OCI-LY7 (cell line): ENCODE results near the gene KRT12.

Source experiments
- EZH2phosphoT487 ChIP-seq: fragments of 200-600 bp; sonication (generic); IDR thresholded peaks from 2 replicates; pipeline ENCODE4 v1.6.1; 2018; ENCODE audit warnings: low read depth, borderline replicate concordance, mild to moderate bottlenecking, mixed run types, antibody characterized with exemption, low read length, moderate library complexity, mixed read lengths
- TF ChIP-seq, protein P1 (sequence below): fragments of 200-600 bp; sonication (generic); conservative IDR thresholded peaks from 2 replicates; pipeline ENCODE4 v1.5.1; 2014; ENCODE audit warnings: mild to moderate bottlenecking, antibody characterized with exemption, low read length, moderate library complexity, mixed read lengths

- TF ChIP-seq, protein P1, sequence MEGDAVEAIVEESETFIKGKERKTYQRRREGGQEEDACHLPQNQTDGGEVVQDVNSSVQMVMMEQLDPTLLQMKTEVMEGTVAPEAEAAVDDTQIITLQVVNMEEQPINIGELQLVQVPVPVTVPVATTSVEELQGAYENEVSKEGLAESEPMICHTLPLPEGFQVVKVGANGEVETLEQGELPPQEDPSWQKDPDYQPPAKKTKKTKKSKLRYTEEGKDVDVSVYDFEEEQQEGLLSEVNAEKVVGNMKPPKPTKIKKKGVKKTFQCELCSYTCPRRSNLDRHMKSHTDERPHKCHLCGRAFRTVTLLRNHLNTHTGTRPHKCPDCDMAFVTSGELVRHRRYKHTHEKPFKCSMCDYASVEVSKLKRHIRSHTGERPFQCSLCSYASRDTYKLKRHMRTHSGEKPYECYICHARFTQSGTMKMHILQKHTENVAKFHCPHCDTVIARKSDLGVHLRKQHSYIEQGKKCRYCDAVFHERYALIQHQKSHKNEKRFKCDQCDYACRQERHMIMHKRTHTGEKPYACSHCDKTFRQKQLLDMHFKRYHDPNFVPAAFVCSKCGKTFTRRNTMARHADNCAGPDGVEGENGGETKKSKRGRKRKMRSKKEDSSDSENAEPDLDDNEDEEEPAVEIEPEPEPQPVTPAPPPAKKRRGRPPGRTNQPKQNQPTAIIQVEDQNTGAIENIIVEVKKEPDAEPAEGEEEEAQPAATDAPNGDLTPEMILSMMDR = no peak
- no peak for TF ChIP-seq EZH2phosphoT487
Measured at GRCh38 chr17:40878044-40878443, 11.0 kb upstream of the KRT12 start.
